IMR-90 (cell line): ENCODE measurements around the gene IQCE. TPM values are rescaled to one million over a fixed set of nuclear protein-coding genes. Genes with fewer than 3 reads are reported as not detected.
A peak's percentile ranks its signal among the peaks of the same experiment; 100 is the strongest.

Experiments
- ATAC-seq: fragments of 200-7000 bp; cut with Tn5 transposase; 2 replicates; pipeline ENCODE4 v1.9.1; 2020; ENCODE audit warnings: low read depth, mild to moderate bottlenecking, moderate library complexity
- BruUV-seq: library from RNA; stranded (reverse); fragments of 400-500 nt; replicated peaks from 2 replicates; lab custom pipeline; 2021; lab: Mats Ljungman, UMichigan
- CTCF ChIA-PET: fragments of 300-600 bp; formaldehyde crosslinking; extraction: SDS; loops from one replicate; lab custom pipeline; 2021; ENCODE audit warnings: antibody characterized with exemption; lab: Yijun Ruan, JAX
- POLR2A ChIA-PET: fragments of 300-600 bp; sonication (Branson Sonifier 250); formaldehyde crosslinking; loops from one replicate; lab custom pipeline; 2022; ENCODE audit warnings: antibody characterized with exemption; ENCODE audit not compliant: unreplicated experiment; lab: Charles Lee
- DNase-seq: peaks from one replicate; pipeline ENCODE4 v3.0.0; 2013
- H2AFZ ChIP-seq: replicated peaks from 2 replicates; pipeline ENCODE3; 2013; ENCODE audit warnings: low read length, mild to moderate bottlenecking; ENCODE audit not compliant: poor library complexity
- H2AK5ac ChIP-seq: 2 replicates; pipeline ENCODE4 v1.6.1; 2013; ENCODE audit warnings: low read depth, low read length, inconsistent platforms
- H2AK9ac ChIP-seq: replicated peaks from 2 replicates; pipeline ENCODE3; 2013; ENCODE audit warnings: mild to moderate bottlenecking, low read depth, low read length, moderate library complexity; ENCODE audit not compliant: poor library complexity
- H2BK120ac ChIP-seq: 2 replicates; pipeline ENCODE4 v1.6.1; 2013; ENCODE audit warnings: low read depth, low read length, inconsistent platforms
- H2BK15ac ChIP-seq: 3 replicates; pipeline ENCODE4 v1.6.1; 2013; ENCODE audit warnings: low read depth, low read length, inconsistent platforms
- H2BK20ac ChIP-seq: 2 replicates; pipeline ENCODE4 v1.6.1; 2013; ENCODE audit warnings: low read depth, mild to moderate bottlenecking, inconsistent platforms, low read length, moderate library complexity
- H2BK5ac ChIP-seq: 2 replicates; pipeline ENCODE4 v1.6.1; 2013; ENCODE audit warnings: mild to moderate bottlenecking, low read depth, low read length, inconsistent platforms; ENCODE audit not compliant: poor library complexity, severe bottlenecking
- H3K14ac ChIP-seq: replicated peaks from 2 replicates; pipeline ENCODE4 v1.6.1; 2013; ENCODE audit warnings: low read depth, low read length, inconsistent platforms
- H3K18ac ChIP-seq: 2 replicates; pipeline ENCODE4 v1.6.1; 2013; ENCODE audit warnings: low read depth, low read length, control low read depth
- H3K23ac ChIP-seq: 2 replicates; pipeline ENCODE4 v1.6.1; 2013; ENCODE audit warnings: low read depth, low read length, inconsistent platforms
- H3K27ac ChIP-seq: 2 replicates; pipeline ENCODE4 v1.5.1; 2013; ENCODE audit warnings: mild to moderate bottlenecking, control low read depth, low read length; ENCODE audit not compliant: insufficient read depth
- H3K27me3 ChIP-seq: 2 replicates; pipeline ENCODE4 v1.6.1; 2013; ENCODE audit warnings: low read length; ENCODE audit not compliant: control insufficient read depth, insufficient read depth
- H3K36me3 ChIP-seq: 2 replicates; pipeline ENCODE4 v1.6.1; 2013; ENCODE audit warnings: low read length, mixed read lengths; ENCODE audit not compliant: control insufficient read depth, insufficient read depth
- H3K4ac ChIP-seq: 2 replicates; pipeline ENCODE4 v1.6.1; 2013; ENCODE audit warnings: low read depth, low read length, inconsistent platforms
- H3K4me1 ChIP-seq: 2 replicates; pipeline ENCODE4 v1.6.1; 2013; ENCODE audit warnings: low read length, mixed read lengths; ENCODE audit not compliant: control insufficient read depth, insufficient read depth
- H3K4me2 ChIP-seq: 2 replicates; pipeline ENCODE4 v1.6.1; 2013; ENCODE audit warnings: low read depth, mild to moderate bottlenecking, control low read depth, low read length, moderate library complexity
- H3K4me3 ChIP-seq: 2 replicates; pipeline ENCODE4 v1.5.1; 2013; ENCODE audit warnings: low read depth, mild to moderate bottlenecking, control low read depth, low read length, moderate library complexity; ENCODE audit not compliant: insufficient read depth
- H3K56ac ChIP-seq: 2 replicates; pipeline ENCODE4 v1.6.1; 2013; ENCODE audit warnings: low read length, inconsistent platforms; ENCODE audit not compliant: insufficient read depth; ENCODE audit errors: extremely low read depth
- H3K79me1 ChIP-seq, 2 experiments: 2 replicates each; pipeline ENCODE4 v1.6.1; 2013; ENCODE audit warnings: low read length in 2 of 2, inconsistent platforms in 1 of 2, low read depth in 1 of 2
- H3K9ac ChIP-seq: 2 replicates; pipeline ENCODE4 v1.6.1; 2013; ENCODE audit warnings: low read depth, low read length, control low read depth
- H3K9me1 ChIP-seq: 2 replicates; pipeline ENCODE4 v1.6.1; 2013; ENCODE audit warnings: low read length, inconsistent platforms; ENCODE audit not compliant: insufficient read depth
- H3K9me3 ChIP-seq: 2 replicates; pipeline ENCODE4 v1.6.1; 2013; ENCODE audit warnings: low read length; ENCODE audit not compliant: control insufficient read depth, insufficient read depth
- H4K20me1 ChIP-seq: 2 replicates; pipeline ENCODE4 v1.6.1; 2013; ENCODE audit warnings: low read length, inconsistent platforms; ENCODE audit not compliant: insufficient read depth
- H4K5ac ChIP-seq: 2 replicates; pipeline ENCODE4 v1.6.1; 2013; ENCODE audit warnings: mild to moderate bottlenecking, low read depth, low read length, control low read depth
- H4K8ac ChIP-seq, 2 experiments: 2 replicates each; pipeline ENCODE4 v1.6.1; 2013; ENCODE audit warnings: low read depth in 2 of 2, low read length in 2 of 2, control low read depth in 1 of 2, inconsistent platforms in 1 of 2
- H4K91ac ChIP-seq: 2 replicates; pipeline ENCODE4 v1.6.1; 2013; ENCODE audit warnings: low read depth, low read length, inconsistent platforms; ENCODE audit not compliant: insufficient read depth
- BHLHE40 ChIP-seq: fragments of 150-350 bp; IDR thresholded peaks from 2 replicates; pipeline ENCODE4 v1.6.1; 2016; ENCODE audit warnings: mild to moderate bottlenecking, low read depth, low read length
- CEBPB ChIP-seq: IDR thresholded peaks from 2 replicates; pipeline ENCODE4 v1.6.1; 2012; ENCODE audit warnings: low read depth, low read length, improper control_type of control experiment
- CHD1 ChIP-seq: IDR thresholded peaks from 2 replicates; pipeline ENCODE4 v1.6.1; 2012; ENCODE audit warnings: low read depth, low read length, improper control_type of control experiment
- FOS ChIP-seq: fragments of 150-350 bp; IDR thresholded peaks from 2 replicates; pipeline ENCODE4 v1.6.1; 2016; ENCODE audit warnings: low read depth, low read length
- MAFK ChIP-seq: IDR thresholded peaks from 2 replicates; pipeline ENCODE4 v1.6.1; 2012; ENCODE audit warnings: low read depth, low read length, improper control_type of control experiment
- MAZ ChIP-seq: IDR thresholded peaks from 2 replicates; pipeline ENCODE4 v1.6.1; 2012; ENCODE audit warnings: low read depth, mild to moderate bottlenecking, low read length, improper control_type of control experiment, moderate library complexity, borderline replicate concordance
- MXI1 ChIP-seq: IDR thresholded peaks from 2 replicates; pipeline ENCODE4 v1.6.1; 2012; ENCODE audit warnings: low read depth, mild to moderate bottlenecking, low read length, moderate library complexity, borderline replicate concordance
- NFE2L2 ChIP-seq: fragments of 150-350 bp; IDR thresholded peaks from 2 replicates; pipeline ENCODE4 v1.6.1; 2016; ENCODE audit warnings: low read depth, mild to moderate bottlenecking, low read length
- POLR2A ChIP-seq: IDR thresholded peaks from 2 replicates; pipeline ENCODE4 v1.6.1; 2012; ENCODE audit warnings: mild to moderate bottlenecking, low read depth, low read length
- RAD21 ChIP-seq: IDR thresholded peaks from 2 replicates; pipeline ENCODE4 v1.6.1; 2012; ENCODE audit warnings: low read length, improper control_type of control experiment
- RCOR1 ChIP-seq: IDR thresholded peaks from 2 replicates; pipeline ENCODE4 v1.6.1; 2012; ENCODE audit warnings: mild to moderate bottlenecking, low read length, improper control_type of control experiment; ENCODE audit not compliant: insufficient replicate concordance
- RFX5 ChIP-seq: IDR thresholded peaks from 2 replicates; pipeline ENCODE4 v1.8.0; 2012; ENCODE audit warnings: low read depth, mild to moderate bottlenecking, low read length, moderate library complexity
- SMC3 ChIP-seq: fragments of 150-350 bp; IDR thresholded peaks from 2 replicates; pipeline ENCODE4 v1.6.1; 2016; ENCODE audit warnings: low read depth, mild to moderate bottlenecking, antibody characterized with exemption, low read length, moderate library complexity
- WGBS, 2 experiments: methylation state at CpG; one replicate each; pipeline versions ENCODE4 v1.1.5 to v1.1.7; 2013; ENCODE audit warnings: missing lambda C conversion rate in 2 of 2; ENCODE audit not compliant: insufficient read length in 1 of 2; ENCODE audit errors: extremely low coverage in 2 of 2; 5-methylcytosine and 5-hydroxymethylcytosine counted together
- dilution Hi-C: fragments of 300-500 bp; cut with HindIII; formaldehyde crosslinking; loops from one replicate; pipeline ENCODE4 v1.14.3; 2018; ENCODE audit warnings: low sequenced_read_pairs; ENCODE audit not compliant: unreplicated experiment
- in situ Hi-C: fragments of 300-500 bp; cut with MboI; formaldehyde crosslinking; loops from 3 replicates; pipeline ENCODE4 v1.14.3; 2019; ENCODE audit warnings: low sequenced_read_pairs, inconsistent platforms, mixed read lengths
- intact Hi-C: fragments of 100-400 bp; cut with micrococcal nuclease; formaldehyde crosslinking; loops from 2 replicates; pipeline ENCODE4 v1.10.0; 2022
- polyA plus RNA-seq, 3 experiments: library from polyadenylated mRNA; depleted of rRNA; stranded (reverse); fragments of >200 nt; gene quantifications; 2 replicates each; pipeline ENCODE4 v1.2.3, GENCODE V29; 2012; ENCODE audit warnings: low replicate concordance in 1 of 3
- total RNA-seq: library from RNA; depleted of rRNA; stranded (reverse); fragments of >200 nt; gene quantifications from 2 replicates; pipeline ENCODE4 v1.2.3, GENCODE V29; 2012
- TF ChIP-seq, protein P1 (sequence below): fragments of 150-350 bp; IDR thresholded peaks from 2 replicates; pipeline ENCODE4 v1.6.1; 2017; ENCODE audit warnings: mild to moderate bottlenecking, antibody characterized with exemption, low read length, low read depth
- TF ChIP-seq, protein P2 (sequence below): conservative IDR thresholded peaks from 2 replicates; pipeline ENCODE4 v1.5.1; 2012; ENCODE audit warnings: mild to moderate bottlenecking, low read depth, low read length, improper control_type of control experiment

IQCE gene
- total and polyA plus RNA-seq, 2 of the 4 experiments (the other 2 are of a cell fraction): 5.0 to 6.3 TPM

DNA sequence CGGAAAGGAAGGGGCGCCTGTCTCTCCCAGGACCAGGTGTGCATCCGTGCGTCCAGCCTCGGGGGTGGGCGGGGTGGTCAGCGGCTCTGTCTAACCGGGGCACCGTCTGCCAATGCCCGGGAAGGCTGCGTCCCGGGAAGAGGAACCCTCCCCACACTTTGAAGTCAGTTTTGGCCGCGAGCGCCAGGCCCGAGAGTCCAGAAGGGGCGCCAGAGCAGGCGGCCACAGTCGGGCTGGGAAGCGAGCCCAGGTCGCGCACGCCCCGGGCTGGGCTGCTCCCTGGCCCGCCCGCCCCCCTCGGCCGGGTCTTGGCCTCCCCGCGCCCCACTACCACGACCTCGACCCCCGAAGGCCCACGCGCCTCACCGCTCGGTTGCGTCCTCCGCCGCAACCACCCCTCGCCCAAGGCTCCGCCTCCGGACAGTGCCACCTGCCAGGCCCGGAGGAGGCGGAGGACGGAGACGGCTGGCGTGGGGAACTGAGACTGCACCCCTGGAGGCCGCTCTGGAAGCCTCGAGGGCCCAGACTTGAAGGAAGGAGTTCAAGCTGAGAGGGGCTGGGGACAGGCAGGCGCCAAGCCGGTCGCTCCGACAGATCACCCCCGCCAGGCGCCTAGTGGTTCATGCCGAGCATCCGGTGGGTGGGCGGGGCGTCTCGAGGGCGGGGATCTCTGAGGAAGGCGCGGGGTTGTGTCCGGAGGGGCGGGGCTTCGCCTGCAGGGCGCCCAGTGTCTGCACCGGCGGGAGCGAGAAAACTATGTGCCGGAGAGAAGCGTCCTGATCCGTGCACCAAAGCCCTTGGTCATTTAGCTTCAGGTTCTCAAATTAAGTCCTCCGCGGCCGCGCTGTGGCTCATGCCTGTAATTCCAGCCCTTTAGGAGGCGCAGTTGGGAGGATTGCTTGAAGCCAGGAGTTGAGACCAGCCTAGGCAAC is 3.4 kb upstream of the IQCE start, which contains the start of gene BRAT1:
TSS of gene BRAT1 (minus strand) at position 404 of the 932 bp plus-strand sequence. CDS start 1,093 bp downstream, outside the sequence.
- dilution Hi-C loops: no loop called here
- ChIA-PET POLR2A (no interaction called here), CTCF (interaction anchor here (0.7 to 1.0 kb wide), 2 partner anchors 103 to 277 kb away, joined by 3 read pairs; no protein-coding TSS in a partner anchor)
- intact Hi-C loops: loop anchor here (1.0 to 5.0 kb wide), 3 partner anchors 47 to 103 kb away; partner anchors contain the start of gene TTYH3
- Histone ChIP-seq H3K9me1 (peaks cover 8% of the 10 kb centered on the region; the same call in 1 of the 2 replicates), H3K56ac (peak within 1 kb of the TSS; percentile 100), H4K91ac (peak within 1 kb of the TSS; percentile 100), H3K4me3 (peak within 1 kb of the TSS; percentile 81), H2BK20ac (peak within 1 kb of the TSS; percentile 100), H3K36me3 (peaks cover 5% of the 10 kb centered on the region), H2BK15ac (peak within 1 kb of the TSS; percentile 99), H3K4me1 (peaks cover 9% of the 10 kb centered on the region), H3K27me3 (no peaks in the 10 kb centered on the region), H3K14ac (peak within 1 kb of the TSS; percentile 100), H2BK120ac (peak within 1 kb of the TSS; percentile 100), H3K23ac (peak within 1 kb of the TSS; percentile 100), H4K20me1 (peaks cover 6% of the 10 kb centered on the region; the same call in 1 of the 2 replicates), H3K4me2 (peak within 1 kb of the TSS; percentile 92), H3K4ac (peak within 1 kb of the TSS; percentile 100), H3K27ac (peak within 1 kb of the TSS; percentile 99), H4K8ac (peak within 1 kb of the TSS; percentile 95 to 100), H2BK5ac (peak within 1 kb of the TSS; percentile 100), H2AFZ (peak within 1 kb of the TSS; percentile 99), H3K79me1 (peaks cover 24 to 44% of the 10 kb centered on the region in 2 experiments), H2AK9ac (peak within 1 kb of the TSS; percentile 99), H3K9ac (peak within 1 kb of the TSS; percentile 99), H3K9me3 (no peaks in the 10 kb centered on the region), H4K5ac (peak within 1 kb of the TSS; percentile 99), H2AK5ac (peak within 1 kb of the TSS; percentile 82; the same call in 1 of the 2 replicates), H3K18ac (peak within 1 kb of the TSS; percentile 100)
- BruUV-seq: no TSS peak
- ATAC-seq (peak; percentile 92), DNase-seq (peak; percentile 90)
- in situ Hi-C loops: no loop called here
- WGBS, 2 experiments: 0% methylated on average over 17 of the region's 79 CpGs; no CpG with 5 or more reads in 1 of the 2 experiments
- TF ChIP-seq BHLHE40: peak; percentile 96
- peak; percentile 54; the same call in 1 of the 2 replicates for TF ChIP-seq MAZ
- TF ChIP-seq FOS: no peak
- TF ChIP-seq NFE2L2: no peak
- TF ChIP-seq CEBPB: no peak
- TF ChIP-seq, protein P1, sequence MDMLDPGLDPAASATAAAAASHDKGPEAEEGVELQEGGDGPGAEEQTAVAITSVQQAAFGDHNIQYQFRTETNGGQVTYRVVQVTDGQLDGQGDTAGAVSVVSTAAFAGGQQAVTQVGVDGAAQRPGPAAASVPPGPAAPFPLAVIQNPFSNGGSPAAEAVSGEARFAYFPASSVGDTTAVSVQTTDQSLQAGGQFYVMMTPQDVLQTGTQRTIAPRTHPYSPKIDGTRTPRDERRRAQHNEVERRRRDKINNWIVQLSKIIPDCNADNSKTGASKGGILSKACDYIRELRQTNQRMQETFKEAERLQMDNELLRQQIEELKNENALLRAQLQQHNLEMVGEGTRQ: no peak
- TF ChIP-seq, protein P2, sequence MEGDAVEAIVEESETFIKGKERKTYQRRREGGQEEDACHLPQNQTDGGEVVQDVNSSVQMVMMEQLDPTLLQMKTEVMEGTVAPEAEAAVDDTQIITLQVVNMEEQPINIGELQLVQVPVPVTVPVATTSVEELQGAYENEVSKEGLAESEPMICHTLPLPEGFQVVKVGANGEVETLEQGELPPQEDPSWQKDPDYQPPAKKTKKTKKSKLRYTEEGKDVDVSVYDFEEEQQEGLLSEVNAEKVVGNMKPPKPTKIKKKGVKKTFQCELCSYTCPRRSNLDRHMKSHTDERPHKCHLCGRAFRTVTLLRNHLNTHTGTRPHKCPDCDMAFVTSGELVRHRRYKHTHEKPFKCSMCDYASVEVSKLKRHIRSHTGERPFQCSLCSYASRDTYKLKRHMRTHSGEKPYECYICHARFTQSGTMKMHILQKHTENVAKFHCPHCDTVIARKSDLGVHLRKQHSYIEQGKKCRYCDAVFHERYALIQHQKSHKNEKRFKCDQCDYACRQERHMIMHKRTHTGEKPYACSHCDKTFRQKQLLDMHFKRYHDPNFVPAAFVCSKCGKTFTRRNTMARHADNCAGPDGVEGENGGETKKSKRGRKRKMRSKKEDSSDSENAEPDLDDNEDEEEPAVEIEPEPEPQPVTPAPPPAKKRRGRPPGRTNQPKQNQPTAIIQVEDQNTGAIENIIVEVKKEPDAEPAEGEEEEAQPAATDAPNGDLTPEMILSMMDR: peak; percentile 47
- TF ChIP-seq RFX5: no peak
- TF ChIP-seq SMC3: no peak
- TF ChIP-seq RCOR1: no peak
- peak; percentile 66; the same call in 1 of the 2 replicates for TF ChIP-seq POLR2A
- peak; percentile 97; the same call in 1 of the 2 replicates for TF ChIP-seq CHD1
- peak; percentile 69 for TF ChIP-seq MXI1
- peak; percentile 21; the same call in 1 of the 2 replicates for TF ChIP-seq RAD21
- TF ChIP-seq MAFK: no peak
